PFSK-1 (cell line): ENCODE data around the gene KIF26B.

Source experiments
- POLR2AphosphoS5 ChIP-seq: IDR thresholded peaks from 2 replicates; pipeline ENCODE4 v1.6.1; 2012; ENCODE audit warnings: low read depth, mild to moderate bottlenecking, control low read depth, low read length, moderate library complexity
- TF ChIP-seq, protein P1 (sequence below), 2 experiments: IDR thresholded peaks; 2 replicates each; pipeline versions ENCODE4 v1.6.1 to v1.8.0; 2011 to 2012; ENCODE audit warnings: low read depth in 2 of 2, low read length in 2 of 2, control low read depth in 1 of 2, inconsistent platforms in 1 of 2, mild to moderate bottlenecking in 1 of 2, moderate library complexity in 1 of 2; ENCODE audit not compliant: insufficient read depth in 1 of 2

DNA sequence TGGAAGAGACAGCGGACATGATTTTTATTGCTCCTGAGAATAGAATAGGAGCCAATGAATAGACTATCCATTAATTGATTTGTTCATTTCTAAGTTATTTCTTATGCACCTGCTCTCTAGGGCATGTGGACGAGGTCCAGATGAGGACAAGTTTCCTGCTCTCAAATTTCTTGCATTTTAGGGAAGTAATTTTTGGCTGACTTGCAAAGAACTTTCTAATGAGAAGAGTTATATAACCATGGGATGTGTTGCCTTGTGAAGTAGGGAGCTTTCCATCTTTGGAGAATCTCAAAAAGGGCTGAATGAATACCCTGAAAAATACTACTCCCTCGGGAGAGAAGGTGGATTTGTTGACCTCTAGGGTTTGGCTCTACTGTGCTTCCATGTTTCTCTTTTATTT is 243.0 kb downstream of the KIF26B start:
- TF ChIP-seq, protein P1, sequence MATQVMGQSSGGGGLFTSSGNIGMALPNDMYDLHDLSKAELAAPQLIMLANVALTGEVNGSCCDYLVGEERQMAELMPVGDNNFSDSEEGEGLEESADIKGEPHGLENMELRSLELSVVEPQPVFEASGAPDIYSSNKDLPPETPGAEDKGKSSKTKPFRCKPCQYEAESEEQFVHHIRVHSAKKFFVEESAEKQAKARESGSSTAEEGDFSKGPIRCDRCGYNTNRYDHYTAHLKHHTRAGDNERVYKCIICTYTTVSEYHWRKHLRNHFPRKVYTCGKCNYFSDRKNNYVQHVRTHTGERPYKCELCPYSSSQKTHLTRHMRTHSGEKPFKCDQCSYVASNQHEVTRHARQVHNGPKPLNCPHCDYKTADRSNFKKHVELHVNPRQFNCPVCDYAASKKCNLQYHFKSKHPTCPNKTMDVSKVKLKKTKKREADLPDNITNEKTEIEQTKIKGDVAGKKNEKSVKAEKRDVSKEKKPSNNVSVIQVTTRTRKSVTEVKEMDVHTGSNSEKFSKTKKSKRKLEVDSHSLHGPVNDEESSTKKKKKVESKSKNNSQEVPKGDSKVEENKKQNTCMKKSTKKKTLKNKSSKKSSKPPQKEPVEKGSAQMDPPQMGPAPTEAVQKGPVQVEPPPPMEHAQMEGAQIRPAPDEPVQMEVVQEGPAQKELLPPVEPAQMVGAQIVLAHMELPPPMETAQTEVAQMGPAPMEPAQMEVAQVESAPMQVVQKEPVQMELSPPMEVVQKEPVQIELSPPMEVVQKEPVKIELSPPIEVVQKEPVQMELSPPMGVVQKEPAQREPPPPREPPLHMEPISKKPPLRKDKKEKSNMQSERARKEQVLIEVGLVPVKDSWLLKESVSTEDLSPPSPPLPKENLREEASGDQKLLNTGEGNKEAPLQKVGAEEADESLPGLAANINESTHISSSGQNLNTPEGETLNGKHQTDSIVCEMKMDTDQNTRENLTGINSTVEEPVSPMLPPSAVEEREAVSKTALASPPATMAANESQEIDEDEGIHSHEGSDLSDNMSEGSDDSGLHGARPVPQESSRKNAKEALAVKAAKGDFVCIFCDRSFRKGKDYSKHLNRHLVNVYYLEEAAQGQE (IDR thresholded peaks at IDR 0.05; ENCODE audit: insufficient read depth in 1 of 2, low read depth in 2 of 2, low read length in 2 of 2) = no peak
- no peak for TF ChIP-seq POLR2AphosphoS5
